AG08396 (cell line): ENCODE data around the gene KCTD10.

Experiments used
- DNase-seq: peaks from one replicate; pipeline ENCODE4 v3.0.0; 2012; ENCODE audit warnings: low spot score, mixed read lengths

The KCTD10 gene, protein sequence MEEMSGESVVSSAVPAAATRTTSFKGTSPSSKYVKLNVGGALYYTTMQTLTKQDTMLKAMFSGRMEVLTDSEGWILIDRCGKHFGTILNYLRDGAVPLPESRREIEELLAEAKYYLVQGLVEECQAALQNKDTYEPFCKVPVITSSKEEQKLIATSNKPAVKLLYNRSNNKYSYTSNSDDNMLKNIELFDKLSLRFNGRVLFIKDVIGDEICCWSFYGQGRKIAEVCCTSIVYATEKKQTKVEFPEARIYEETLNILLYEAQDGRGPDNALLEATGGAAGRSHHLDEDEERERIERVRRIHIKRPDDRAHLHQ

GRCh38 chr12:109477185-109477962 lies at the start of gene KCTD10, which contains the start of gene UBE3B:
KCTD10 (minus strand) TSS chr12:109477300; CDS start chr12:109477262, 38 bp downstream.
UBE3B (plus strand) TSS chr12:109477634; CDS start chr12:109483552, 5,918 bp downstream.
- DNase-seq, result peak; percentile 92

- DNase-seq, result no peak
Observed at GRCh38 chr12:109525279-109525585, 48.1 kb upstream of the KCTD10 start.

DNA sequence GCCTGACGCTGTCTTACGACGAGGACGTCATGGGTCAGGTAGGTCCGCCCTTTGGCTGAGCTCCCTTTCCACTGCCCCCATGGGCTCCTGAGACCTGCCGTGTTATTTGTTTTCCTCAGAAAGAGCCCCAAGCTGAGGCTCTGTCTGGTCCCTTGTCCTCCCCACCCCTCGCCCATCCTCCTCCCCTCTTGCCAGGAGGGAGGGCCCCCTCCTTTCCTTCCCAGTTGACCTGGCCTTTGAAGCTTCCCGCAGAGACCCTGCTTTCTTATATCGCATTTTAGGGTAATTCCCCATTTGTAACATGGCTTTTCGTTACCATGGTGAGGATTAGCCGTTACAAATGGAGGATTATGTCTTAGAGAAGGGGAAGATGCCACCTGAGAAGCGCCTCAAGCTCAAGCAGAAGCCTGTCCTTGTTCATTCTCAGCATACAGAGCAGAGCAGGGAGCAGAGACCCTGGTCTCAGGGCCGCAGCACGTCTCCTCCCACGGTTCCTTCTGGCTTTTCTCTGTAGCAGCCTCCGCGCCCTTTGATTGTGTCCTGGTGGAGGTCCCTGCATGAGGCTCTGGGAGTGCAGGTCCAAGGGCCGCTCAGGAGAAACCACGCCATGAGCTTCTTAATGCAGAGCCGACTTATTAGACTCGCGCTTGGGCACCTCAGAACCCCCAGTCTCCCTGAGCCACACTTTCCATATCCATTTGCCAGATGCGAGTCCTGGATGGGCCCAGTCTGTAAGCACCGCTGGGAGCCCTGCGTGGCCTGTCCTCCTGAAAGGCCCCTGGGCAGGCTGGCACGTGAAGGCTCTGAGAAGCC lies 47.6 kb upstream of the KCTD10 start:
- DNase-seq, result no peak

DNA sequence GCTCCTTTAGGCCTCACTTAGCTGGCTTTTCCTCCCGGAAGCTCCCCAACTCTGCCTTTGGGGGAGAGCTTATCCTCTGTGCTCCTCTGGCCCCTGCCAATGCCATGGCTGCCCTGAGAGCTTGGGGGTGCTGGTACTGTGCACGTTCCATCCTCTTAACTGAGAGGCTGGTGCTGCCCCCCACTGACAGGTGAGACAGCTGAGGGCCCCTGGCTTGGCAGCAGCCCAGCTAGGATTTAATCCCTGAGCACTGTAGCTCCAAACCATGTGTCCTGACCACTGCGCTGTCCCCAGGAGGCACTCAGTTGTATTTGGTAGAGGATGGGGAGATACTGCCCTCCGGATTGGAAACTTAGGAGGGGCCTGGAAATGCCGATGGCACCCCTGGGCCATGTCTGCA lies 46.4 kb upstream of the KCTD10 start:
- DNase-seq, result no peak

DNA sequence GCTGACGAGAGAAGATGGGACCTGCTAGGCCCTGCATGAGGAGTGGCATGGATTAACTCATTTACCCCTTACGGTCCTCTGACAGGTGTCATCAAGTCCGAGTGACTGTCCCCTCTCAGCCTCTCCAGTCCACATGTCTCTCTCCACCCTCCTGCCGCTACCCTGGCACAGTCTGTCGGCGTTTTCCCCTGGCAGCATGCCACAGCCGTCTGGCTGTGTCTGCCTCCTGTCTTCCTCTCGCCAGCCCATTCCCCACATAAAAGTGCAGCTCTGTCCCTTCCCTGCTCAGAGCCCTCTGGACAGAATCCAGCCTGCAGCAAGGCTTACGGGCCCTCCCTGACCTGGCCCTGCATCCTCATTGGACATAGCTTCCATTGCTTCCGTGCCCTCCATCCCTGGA lies 46.0 kb upstream of the KCTD10 start:
- DNase-seq, result no peak

GRCh38 chr12:109521831-109522230 lies 44.7 kb upstream of the KCTD10 start:
- DNase-seq, result no peak

- DNase-seq, result no peak
Observed at GRCh38 chr12:109519787-109520186, 42.7 kb upstream of the KCTD10 start.

DNA sequence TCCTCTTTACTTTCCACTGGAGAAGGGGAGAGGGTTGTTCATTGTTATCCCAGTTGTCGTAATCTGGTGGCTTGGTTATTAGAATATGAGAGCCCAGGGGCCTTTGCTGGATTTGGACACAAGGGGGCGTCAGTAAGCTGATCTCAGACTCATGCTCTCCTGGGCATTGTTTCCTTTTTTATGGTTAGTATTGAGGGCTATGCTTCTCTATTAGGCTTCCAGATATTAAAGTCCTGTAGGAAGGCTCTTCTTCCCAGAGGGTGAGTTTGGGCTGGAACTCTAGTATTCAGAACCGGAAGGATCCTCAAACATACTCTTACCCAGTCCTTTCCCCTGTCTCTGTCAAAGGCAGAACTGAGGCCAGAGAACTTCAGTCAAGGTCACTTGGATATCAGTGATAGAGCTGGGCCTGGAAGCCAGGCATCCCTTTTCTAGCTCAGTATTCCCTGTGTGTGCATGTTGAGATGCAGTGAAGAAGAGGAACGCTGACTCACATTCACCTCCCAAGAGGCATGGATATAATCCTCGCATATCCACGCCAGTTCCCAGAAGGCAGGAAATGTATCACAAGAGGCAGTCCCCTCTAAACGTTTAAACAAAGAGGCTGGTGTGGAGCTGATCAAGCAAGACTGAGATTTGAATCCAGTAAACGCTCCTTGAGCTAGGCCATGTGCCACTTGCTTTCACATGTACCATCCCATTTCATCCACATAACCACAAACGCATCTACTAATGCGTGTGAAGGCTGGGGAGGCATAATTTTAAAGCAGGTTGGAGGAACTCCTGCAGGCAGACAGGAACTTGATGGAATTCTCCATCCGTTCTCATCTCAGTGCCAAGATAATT lies 41.9 kb upstream of the KCTD10 start:
- peak; percentile 77 for DNase-seq

GRCh38 chr12:109517619-109518018 lies 40.5 kb upstream of the KCTD10 start:
- no peak for DNase-seq

- DNase-seq, result no peak
Observed at GRCh38 chr12:109513977-109514376, 36.9 kb upstream of the KCTD10 start.

- DNase-seq, result no peak
Observed at GRCh38 chr12:109513051-109513450, 36.0 kb upstream of the KCTD10 start.

DNA sequence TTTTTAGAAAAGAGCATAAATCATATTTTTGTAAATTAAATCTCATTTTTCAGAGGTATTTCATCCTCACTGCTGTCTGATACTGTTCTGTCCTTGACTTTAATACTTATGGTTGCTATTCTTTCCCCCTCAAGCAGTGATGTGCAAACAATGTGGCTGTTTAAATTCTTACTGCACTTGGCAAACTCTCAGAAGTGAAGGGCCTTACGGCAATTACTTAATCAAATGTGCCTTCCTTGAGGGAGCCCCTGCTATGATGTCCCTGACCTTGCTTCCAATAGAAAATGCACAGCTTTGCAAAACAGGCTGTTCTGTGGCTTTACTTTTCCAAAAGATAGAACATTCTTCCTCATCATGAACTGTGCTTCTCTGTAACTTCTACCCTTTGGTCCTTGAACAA lies 35.5 kb upstream of the KCTD10 start:
- no peak for DNase-seq

DNA sequence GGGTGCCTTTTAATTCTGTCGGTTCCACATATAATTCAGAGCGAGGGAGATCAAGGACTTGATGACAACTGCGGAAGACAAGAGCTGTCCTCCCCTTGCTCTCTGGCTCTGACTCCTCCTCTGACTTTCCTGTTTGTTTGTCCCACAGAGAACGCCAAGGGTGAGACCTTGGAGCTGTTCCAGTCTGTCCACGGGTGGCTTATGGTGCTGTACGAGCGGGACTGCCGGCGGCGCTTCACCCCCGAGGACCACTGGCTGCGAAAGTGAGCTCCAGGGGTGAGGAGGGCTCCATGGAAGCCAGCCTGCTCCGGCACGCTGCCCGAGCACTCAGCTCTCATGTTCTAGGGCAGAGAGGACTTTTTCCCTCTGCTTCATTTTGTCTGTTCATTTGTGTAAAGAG lies 33.1 kb upstream of the KCTD10 start:
- no peak for DNase-seq

DNA sequence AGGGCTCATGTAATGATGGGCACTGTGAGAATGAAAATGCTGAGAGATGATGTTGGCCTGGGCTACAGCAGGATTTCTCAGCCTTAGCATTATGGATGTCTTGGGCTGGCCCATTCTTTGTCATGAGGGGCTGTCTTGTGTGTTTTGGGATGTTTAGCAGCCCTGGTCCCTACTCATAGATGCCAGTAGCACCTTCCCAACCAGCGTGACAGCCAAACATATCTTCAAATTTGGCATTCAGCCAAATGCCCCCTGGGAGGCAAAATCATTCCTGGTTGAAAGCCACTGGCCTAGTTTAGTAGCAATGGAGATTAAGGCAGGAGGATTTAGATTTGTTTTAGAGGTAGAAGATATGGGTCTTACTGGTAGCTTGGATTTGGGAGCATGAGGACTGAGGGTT lies 27.0 kb upstream of the KCTD10 start:
- no peak for DNase-seq

- DNase-seq, result no peak
Observed at GRCh38 chr12:109503611-109504010, 26.5 kb upstream of the KCTD10 start.

DNA sequence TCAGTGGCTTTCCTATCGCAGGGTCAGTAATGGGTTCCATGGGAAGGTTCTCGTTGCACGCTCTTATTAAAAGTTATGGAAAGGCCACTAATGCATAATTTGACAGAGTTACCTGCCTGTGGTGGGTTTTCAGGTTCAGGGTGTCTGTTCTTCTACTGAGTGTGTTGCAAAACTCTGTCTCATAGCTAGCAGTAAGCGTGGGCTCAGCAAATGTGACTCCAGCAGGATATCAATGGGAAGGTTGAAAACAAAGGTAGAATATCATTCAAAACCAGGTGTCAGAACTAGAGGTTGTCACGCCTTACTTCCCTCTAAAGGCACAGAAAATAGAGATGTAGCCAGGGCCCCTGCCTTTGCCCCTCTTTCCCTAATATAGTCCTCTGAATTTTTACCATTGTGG lies 25.2 kb upstream of the KCTD10 start:
- no peak for DNase-seq

DNA sequence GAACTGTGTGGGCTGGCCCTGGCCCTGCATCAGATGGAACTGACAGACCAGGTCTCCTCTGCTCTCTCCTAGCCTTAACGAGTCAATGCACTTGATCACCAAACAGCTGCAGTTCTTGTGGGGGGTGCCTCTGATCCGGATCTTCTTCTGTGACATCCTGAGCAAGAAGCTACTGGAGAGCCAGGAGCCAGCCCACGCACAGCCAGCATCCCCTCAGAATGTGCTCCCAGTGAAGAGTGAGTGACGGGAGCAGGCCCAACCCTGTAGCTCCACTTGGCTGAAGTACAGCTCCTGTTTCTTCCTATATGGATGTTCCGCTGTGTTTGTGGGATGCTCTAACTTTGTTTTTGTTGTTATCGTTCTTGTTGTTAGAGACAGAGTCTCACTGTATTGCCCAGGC lies 24.2 kb upstream of the KCTD10 start:
- no peak for DNase-seq

- DNase-seq, result no peak
Observed at GRCh38 chr12:109500406-109501185, 23.5 kb upstream of the KCTD10 start.

GRCh38 chr12:109497675-109498074 lies 20.6 kb upstream of the KCTD10 start:
- no peak for DNase-seq

- no peak for DNase-seq
Observed at GRCh38 chr12:109496306-109496705, 19.2 kb upstream of the KCTD10 start.

GRCh38 chr12:109495012-109495411 lies 17.9 kb upstream of the KCTD10 start:
- DNase-seq, result no peak
